A549 (cell line): ENCODE results near the gene GRID1. TPM values are rescaled to one million over a fixed set of nuclear protein-coding genes. Genes with fewer than 3 reads are reported as not detected.

Experiments used
- ATAC-seq, 2 experiments: fragments of 200-7000 bp in 1 of 2; fragments of >200 bp in 1 of 2; cut with Nextera tagmentation in 1 of 2; cut with Tn5 transposase in 1 of 2; 3 replicates each; pipeline versions ENCODE4 v1.8.0 to v1.9.1; 2018 to 2020; ENCODE audit warnings: mild to moderate bottlenecking in 1 of 2, moderate library complexity in 1 of 2
- CTCF ChIA-PET: fragments of 300-600 bp; sonication (Branson Sonifier 250); formaldehyde crosslinking; extraction: SDS; loops from one replicate; lab custom pipeline; 2021; ENCODE audit warnings: antibody characterized with exemption, inconsistent platforms; lab: Yijun Ruan, JAX
- POLR2A ChIA-PET: fragments of 350-600 bp; formaldehyde crosslinking; extraction: SDS; loops from one replicate; lab custom pipeline; 2021; ENCODE audit warnings: antibody characterized with exemption, inconsistent platforms; lab: Yijun Ruan, JAX
- DNase-seq, 2 experiments: peaks; one replicate each; pipeline versions ENCODE4 v3.0.0 to v3.0.0-alpha.2; 2011 to 2016; ENCODE audit warnings: low read depth in 1 of 2, low spot score in 1 of 2
- FAIRE-seq: peaks from 2 replicates; lab custom pipeline; 2011; peaks lifted over from hg19 to GRCh38; lab: Jason Lieb, UNC
- H3K27ac ChIP-seq, 2 experiments: fragments of >200 bp; sonication (Bioruptor Twin); formaldehyde crosslinking; 3 replicates each; pipeline ENCODE4 v1.5.1; 2016 to 2017
- H3K4me1 ChIP-seq: fragments of >200 bp; sonication (Bioruptor Twin); formaldehyde crosslinking; 3 replicates; pipeline ENCODE4 v1.6.1; 2016
- H3K4me2 ChIP-seq: fragments of >200 bp; sonication (Bioruptor Twin); formaldehyde crosslinking; 3 replicates; pipeline ENCODE4 v1.6.1; 2016
- H3K4me3 ChIP-seq: fragments of >200 bp; sonication (Bioruptor Twin); formaldehyde crosslinking; 3 replicates; pipeline ENCODE4 v1.5.1; 2016
- H3K9me3 ChIP-seq: fragments of >200 bp; sonication (Bioruptor Twin); formaldehyde crosslinking; 3 replicates; pipeline ENCODE4 v1.6.1; 2016
- CBX8 ChIP-seq: fragments of 200-600 bp; sonication (generic); IDR thresholded peaks from 2 replicates; pipeline ENCODE4 v1.6.1; 2016
- CHD4 ChIP-seq: fragments of 200-600 bp; sonication (generic); IDR thresholded peaks from 2 replicates; pipeline ENCODE4 v1.6.1; 2016; ENCODE audit warnings: antibody characterized with exemption, mild to moderate bottlenecking, borderline replicate concordance
- EHF ChIP-seq: fragments of 250-450 bp; sonication (Bioruptor Pico); IDR thresholded peaks from 2 replicates; pipeline ENCODE4 v1.5.0; 2020; ENCODE audit warnings: mild to moderate bottlenecking
- FOSB ChIP-seq: fragments of 250-450 bp; sonication (Bioruptor Pico); IDR thresholded peaks from 2 replicates; pipeline ENCODE4 v1.5.0; 2020; ENCODE audit warnings: mild to moderate bottlenecking, moderate library complexity
- FOSL2 ChIP-seq, 2 experiments: fragments of 450-650 bp in 1 of 2; fragments of >200 bp in 1 of 2; sonication (Bioruptor Twin) in 1 of 2; formaldehyde crosslinking; IDR thresholded peaks; 2 replicates each; pipeline versions ENCODE4 v1.5.0 to v1.6.1; 2016 to 2020; ENCODE audit warnings: mild to moderate bottlenecking in 1 of 2, moderate library complexity in 1 of 2
- FOXS1 ChIP-seq: fragments of 250-450 bp; sonication (Bioruptor Pico); IDR thresholded peaks from 2 replicates; pipeline ENCODE4 v1.5.0; 2020; ENCODE audit warnings: mild to moderate bottlenecking, moderate library complexity
- HEYL ChIP-seq: fragments of 250-450 bp; sonication (Bioruptor Pico); IDR thresholded peaks from 2 replicates; pipeline ENCODE4 v1.8.0; 2021; ENCODE audit warnings: mild to moderate bottlenecking, moderate library complexity
- HOXB13 ChIP-seq: fragments of 250-450 bp; sonication (Bioruptor Pico); IDR thresholded peaks from 2 replicates; pipeline ENCODE4 v1.5.0; 2020; ENCODE audit warnings: low read depth, mild to moderate bottlenecking, moderate library complexity
- JUN ChIP-seq, 2 experiments: fragments of >200 bp; sonication (Bioruptor Twin); formaldehyde crosslinking; IDR thresholded peaks; 2 replicates in 1 of 2; 3 replicates in 1 of 2; pipeline ENCODE4 v1.6.1; 2016 to 2017
- KDM1A ChIP-seq: fragments of 200-600 bp; sonication (generic); IDR thresholded peaks from 2 replicates; pipeline ENCODE4 v1.6.1; 2016; ENCODE audit warnings: low read depth, mild to moderate bottlenecking
- KDM5A ChIP-seq: fragments of 200-600 bp; sonication (generic); IDR thresholded peaks from 2 replicates; pipeline ENCODE4 v1.6.1; 2016; ENCODE audit warnings: antibody characterized with exemption, mild to moderate bottlenecking
- MAFK ChIP-seq: fragments of 450-650 bp; IDR thresholded peaks from 2 replicates; pipeline ENCODE4 v1.6.1; 2014; ENCODE audit not compliant: partially characterized antibody
- NFE2L2 ChIP-seq: fragments of 150-350 bp; conservative IDR thresholded peaks from 2 replicates; pipeline ENCODE4 v1.6.1; 2014; ENCODE audit warnings: low read length
- PHF8 ChIP-seq: fragments of 200-600 bp; sonication (generic); IDR thresholded peaks from 2 replicates; pipeline ENCODE4 v1.6.1; 2016; ENCODE audit warnings: low read depth, mild to moderate bottlenecking, antibody characterized with exemption, moderate library complexity, borderline replicate concordance
- RAD21 ChIP-seq, 2 experiments: fragments of >200 bp in 1 of 2; sonication (Bioruptor Twin) in 1 of 2; formaldehyde crosslinking in 1 of 2; IDR thresholded peaks in 1 of 2; conservative IDR thresholded peaks in 1 of 2; 2 replicates in 1 of 2; 3 replicates in 1 of 2; pipeline ENCODE4 v1.6.1; 2012 to 2018; ENCODE audit warnings: inconsistent platforms in 1 of 2
- RARB ChIP-seq: fragments of 250-450 bp; sonication (Bioruptor Pico); IDR thresholded peaks from 2 replicates; pipeline ENCODE4 v1.8.0; 2021; ENCODE audit warnings: mild to moderate bottlenecking, moderate library complexity
- RCOR1 ChIP-seq: fragments of 150-350 bp; IDR thresholded peaks from 2 replicates; pipeline ENCODE4 v1.6.1; 2014; ENCODE audit warnings: antibody characterized with exemption, low read length, low read depth
- SMC3 ChIP-seq: fragments of >200 bp; sonication (Bioruptor Twin); formaldehyde crosslinking; IDR thresholded peaks from 3 replicates; pipeline ENCODE4 v1.6.1; 2018; ENCODE audit warnings: inconsistent platforms
- TFCP2L1 ChIP-seq: fragments of 250-450 bp; sonication (Bioruptor Pico); IDR thresholded peaks from 2 replicates; pipeline ENCODE4 v1.5.0; 2021; ENCODE audit warnings: mild to moderate bottlenecking
- ZSCAN20 ChIP-seq: fragments of 250-450 bp; sonication (Bioruptor Pico); IDR thresholded peaks from 2 replicates; pipeline ENCODE4 v1.8.0; 2022; ENCODE audit warnings: mild to moderate bottlenecking, moderate library complexity
- WGBS: methylation state at CpG from one replicate; pipeline ENCODE4 v1.1.6; 2017; ENCODE audit errors: missing lambda C conversion rate; 5-methylcytosine and 5-hydroxymethylcytosine counted together
- polyA plus RNA-seq, 4 experiments: library from polyadenylated mRNA; depleted of rRNA in 3 of 4; stranded (reverse); fragments of >200 nt; fragmentation: RNase III in 1 of 4; extraction: RNeasy Plus Mini Kit Qiagen cat#74134 plus additional on column Dnase treatment in 1 of 4; gene quantifications; 2 replicates in 3 of 4; 3 replicates in 1 of 4; pipeline ENCODE4 v1.2.3, GENCODE V29; 2011 to 2017
- TF ChIP-seq, protein P1 (sequence below): fragments of 450-650 bp; IDR thresholded peaks from 2 replicates; pipeline ENCODE4 v1.6.1; 2014; ENCODE audit warnings: antibody characterized with exemption
- TF ChIP-seq, protein P2 (sequence below): fragments of 150-350 bp; IDR thresholded peaks from 2 replicates; pipeline ENCODE4 v1.6.1; 2014; ENCODE audit warnings: low read depth, mild to moderate bottlenecking, low read length
- TF ChIP-seq, protein P3 (sequence below): IDR thresholded peaks from 2 replicates; pipeline ENCODE4 v1.6.1; 2012; ENCODE audit warnings: low read depth, borderline replicate concordance
- TF ChIP-seq, protein P4 (sequence below): fragments of >200 bp; sonication (Bioruptor Twin); formaldehyde crosslinking; IDR thresholded peaks from 3 replicates; pipeline ENCODE4 v1.5.1; 2016

The GRID1 gene
- polyA plus RNA-seq, 2 of the 4 experiments (the other 2 are of a cell fraction), result 0.14 to 0.30 TPM

DNA sequence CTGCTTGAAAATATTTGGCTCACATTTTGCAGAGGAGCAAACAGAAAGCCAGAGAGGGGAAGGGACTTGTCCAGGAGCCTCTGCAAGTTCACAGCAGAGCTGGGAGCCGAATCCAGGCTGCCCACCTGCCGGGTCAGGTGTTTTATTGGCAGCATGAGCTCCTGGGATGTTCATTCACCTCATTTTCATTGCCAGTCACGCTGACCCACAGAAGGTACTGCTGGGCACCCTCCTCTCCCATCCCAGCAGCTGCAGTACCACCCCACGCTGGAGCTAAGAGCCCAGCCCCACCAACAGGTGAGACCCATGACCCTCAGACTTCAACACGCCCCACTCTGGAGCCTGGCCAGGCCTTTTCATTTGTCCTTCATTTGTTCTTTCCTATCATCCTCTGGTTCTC lies 102.7 kb downstream of the GRID1 start:
- H3K4me1 ChIP-seq, result no peaks in the 10 kb centered on the region
- H3K4me3 ChIP-seq, result no peak overlapping the region
- H3K9me3 ChIP-seq, result no peaks in the 10 kb centered on the region
- TF ChIP-seq, protein P1, sequence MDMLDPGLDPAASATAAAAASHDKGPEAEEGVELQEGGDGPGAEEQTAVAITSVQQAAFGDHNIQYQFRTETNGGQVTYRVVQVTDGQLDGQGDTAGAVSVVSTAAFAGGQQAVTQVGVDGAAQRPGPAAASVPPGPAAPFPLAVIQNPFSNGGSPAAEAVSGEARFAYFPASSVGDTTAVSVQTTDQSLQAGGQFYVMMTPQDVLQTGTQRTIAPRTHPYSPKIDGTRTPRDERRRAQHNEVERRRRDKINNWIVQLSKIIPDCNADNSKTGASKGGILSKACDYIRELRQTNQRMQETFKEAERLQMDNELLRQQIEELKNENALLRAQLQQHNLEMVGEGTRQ, result no peak
- CTCF ChIA-PET, result interaction anchor here (0.9 kb wide), 1 partner anchor 112 kb away, joined by 3 read pairs; no protein-coding TSS in a partner anchor
- no peak overlapping the region for H3K4me2 ChIP-seq
- WGBS, result 28% methylated on average over 5 of the region's 5 CpGs
- no peak for ATAC-seq
- no peak overlapping the region for H3K27ac ChIP-seq
- no peak for DNase-seq
- no peak for FAIRE-seq
- POLR2A ChIA-PET, result no interaction called here

DNA sequence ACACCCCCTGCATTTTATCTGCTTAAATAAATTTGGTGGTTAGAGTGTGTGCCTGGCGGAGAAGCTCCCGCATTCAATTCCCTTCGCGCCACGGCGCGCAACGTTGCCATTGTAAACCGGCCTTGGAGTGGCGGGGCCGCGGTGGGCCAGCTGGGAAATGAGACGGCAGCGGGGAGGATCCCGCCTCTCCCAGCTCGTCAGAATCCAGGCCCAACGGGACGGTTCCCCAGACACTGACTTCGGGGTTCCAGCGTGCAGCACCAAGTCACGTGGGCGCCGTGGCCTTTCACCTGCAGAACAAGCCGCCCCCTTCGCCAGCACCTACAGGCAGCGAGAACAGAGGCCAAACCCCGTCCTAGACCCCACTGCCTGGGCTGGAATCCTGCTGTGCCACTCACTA lies 103.4 kb downstream of the GRID1 start:
- FAIRE-seq, result no peak
- Histone ChIP-seq H3K4me2 (no peak overlapping the region), H3K4me1 (no peaks in the 10 kb centered on the region), H3K9me3 (no peaks in the 10 kb centered on the region), H3K27ac (no peak overlapping the region), H3K4me3 (no peak overlapping the region)
- WGBS, result 83% methylated on average over 27 of the region's 27 CpGs
- ChIA-PET CTCF (interaction anchor here (1.2 to 2.3 kb wide), 3 partner anchors 10 to 115 kb away, joined by 4 to 11 read pairs (median 6); no protein-coding TSS in a partner anchor), POLR2A (no interaction called here)
- no peak for DNase-seq
- TF ChIP-seq FOSB, result no peak
- no peak for TF ChIP-seq KDM1A
- TF ChIP-seq FOXS1 (CRISPR knock-in tag), result no peak
- no peak for TF ChIP-seq MAFK
- no peak for TF ChIP-seq NFE2L2
- no peak for TF ChIP-seq HOXB13
- TF ChIP-seq HEYL (CRISPR knock-in tag), result no peak
- no peak for TF ChIP-seq RAD21 (conservative IDR thresholded peaks at IDR 0.05 in 1 of 2, IDR thresholded peaks at IDR 0.05 in 1 of 2)
- TF ChIP-seq ZSCAN20 (CRISPR knock-in tag), result no peak
- no peak for TF ChIP-seq KDM5A
- no peak for TF ChIP-seq JUN (IDR thresholded peaks at IDR 0.05)
- TF ChIP-seq TFCP2L1 (CRISPR knock-in tag), result no peak
- TF ChIP-seq, protein P2, sequence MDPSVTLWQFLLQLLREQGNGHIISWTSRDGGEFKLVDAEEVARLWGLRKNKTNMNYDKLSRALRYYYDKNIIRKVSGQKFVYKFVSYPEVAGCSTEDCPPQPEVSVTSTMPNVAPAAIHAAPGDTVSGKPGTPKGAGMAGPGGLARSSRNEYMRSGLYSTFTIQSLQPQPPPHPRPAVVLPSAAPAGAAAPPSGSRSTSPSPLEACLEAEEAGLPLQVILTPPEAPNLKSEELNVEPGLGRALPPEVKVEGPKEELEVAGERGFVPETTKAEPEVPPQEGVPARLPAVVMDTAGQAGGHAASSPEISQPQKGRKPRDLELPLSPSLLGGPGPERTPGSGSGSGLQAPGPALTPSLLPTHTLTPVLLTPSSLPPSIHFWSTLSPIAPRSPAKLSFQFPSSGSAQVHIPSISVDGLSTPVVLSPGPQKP, result no peak
- no peak for TF ChIP-seq CHD4
- no peak for TF ChIP-seq RARB (CRISPR knock-in tag)
- TF ChIP-seq CBX8, result no peak
- no peak for ATAC-seq

DNA sequence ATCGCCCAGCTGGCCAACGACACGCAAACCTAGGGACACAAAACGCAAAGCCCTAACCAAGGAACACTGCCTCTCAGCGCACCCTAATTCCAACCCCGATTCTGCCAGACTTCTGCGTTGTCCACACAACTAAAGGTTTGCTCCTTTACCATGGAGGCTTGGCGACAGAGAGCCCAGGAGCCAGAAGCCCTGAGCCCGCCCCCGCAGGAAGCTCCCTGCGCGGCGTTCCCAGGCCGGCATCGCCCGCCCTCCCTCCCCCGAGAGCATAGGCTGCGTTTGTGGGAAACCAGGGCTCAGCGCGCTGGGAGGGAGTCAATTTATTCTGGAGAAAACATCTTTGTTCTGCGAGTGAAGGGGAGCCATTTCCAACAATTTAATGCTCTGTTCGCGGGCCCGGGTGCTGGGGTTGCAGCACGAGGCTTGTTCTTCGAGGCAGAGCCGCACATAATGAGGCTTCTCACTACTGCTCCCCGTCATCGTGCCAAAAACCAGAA lies 103.9 kb downstream of the GRID1 start:
- POLR2A ChIA-PET, result no interaction called here
- Histone ChIP-seq H3K4me1 (no peaks in the 10 kb centered on the region), H3K9me3 (no peaks in the 10 kb centered on the region), H3K4me3 (no peak overlapping the region), H3K27ac (no peak overlapping the region), H3K4me2 (no peak overlapping the region)
- no peak for DNase-seq
- no peak for ATAC-seq
- CTCF ChIA-PET, result interaction anchor here (0.6 to 2.3 kb wide), 11 partner anchors 10 to 1416 kb away, joined by 3 to 11 read pairs (median 4); no protein-coding TSS in a partner anchor
- WGBS, result 88% methylated on average over 28 of the region's 29 CpGs
- TF ChIP-seq RARB (CRISPR knock-in tag), result no peak
- no peak for FAIRE-seq

DNA sequence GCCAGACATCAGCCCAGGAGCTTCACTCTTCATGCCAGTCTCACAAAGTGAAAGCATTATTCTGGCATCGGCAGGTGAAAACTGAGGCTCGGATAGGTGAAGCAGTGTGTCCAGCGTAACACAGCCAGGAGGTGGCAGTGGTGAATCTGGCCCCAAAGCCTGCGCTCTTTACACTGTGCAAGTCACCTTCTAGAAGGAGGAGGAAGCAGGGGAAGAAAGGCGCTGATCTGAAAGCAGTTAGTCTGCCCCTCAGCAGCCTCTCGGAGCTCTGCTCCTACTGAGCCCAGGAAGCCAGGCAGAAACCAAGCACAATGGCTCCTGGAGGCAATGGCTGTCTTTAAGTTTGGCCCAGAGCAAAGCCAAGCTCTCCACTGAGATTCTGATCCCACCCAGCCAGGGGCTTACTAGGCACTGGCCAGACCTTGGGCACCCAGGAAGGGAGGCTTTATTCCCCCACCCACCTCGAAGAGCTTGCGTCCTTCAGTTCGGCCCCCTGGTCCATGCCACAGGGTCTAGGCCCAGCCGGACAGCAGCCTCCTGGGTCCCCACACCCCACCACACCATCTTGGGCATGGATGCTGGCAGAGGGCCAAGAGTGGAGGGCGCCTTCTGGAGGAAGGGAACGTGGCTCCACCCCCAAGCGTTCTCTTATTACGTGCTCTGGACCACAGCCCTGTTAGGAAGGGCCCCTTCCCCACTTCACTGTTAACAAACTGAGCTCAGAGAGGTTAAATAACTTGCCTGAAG lies 104.5 kb downstream of the GRID1 start:
- FAIRE-seq, result no peak
- no peak overlapping the region for H3K27ac ChIP-seq
- H3K9me3 ChIP-seq, result no peaks in the 10 kb centered on the region
- DNase-seq, result peak; percentile 66 to 69
- ChIA-PET POLR2A (no interaction called here), CTCF (interaction anchor here (0.6 to 2.3 kb wide), 12 partner anchors 9 to 1415 kb away, joined by 3 to 11 read pairs (median 4); no protein-coding TSS in a partner anchor)
- no peak overlapping the region for H3K4me3 ChIP-seq
- H3K4me2 ChIP-seq, result peak overlapping the region; percentile 31
- no peaks in the 10 kb centered on the region for H3K4me1 ChIP-seq
- ATAC-seq, result peak; percentile 86 to 97
- 36% methylated on average over 9 of the region's 14 CpGs for WGBS
- no peak for TF ChIP-seq EHF
- TF ChIP-seq, protein P1, result no peak
- peak; percentile 51 to 63; a peak in 4 of 5 replicates for TF ChIP-seq RAD21 (conservative IDR thresholded peaks at IDR 0.05 in 1 of 2, IDR thresholded peaks at IDR 0.05 in 1 of 2)
- TF ChIP-seq FOSL2 (IDR thresholded peaks at IDR 0.05), result no peak
- TF ChIP-seq FOSL2 (CRISPR knock-in tag; IDR thresholded peaks at IDR 0.05), result no peak
- TF ChIP-seq, protein P3, sequence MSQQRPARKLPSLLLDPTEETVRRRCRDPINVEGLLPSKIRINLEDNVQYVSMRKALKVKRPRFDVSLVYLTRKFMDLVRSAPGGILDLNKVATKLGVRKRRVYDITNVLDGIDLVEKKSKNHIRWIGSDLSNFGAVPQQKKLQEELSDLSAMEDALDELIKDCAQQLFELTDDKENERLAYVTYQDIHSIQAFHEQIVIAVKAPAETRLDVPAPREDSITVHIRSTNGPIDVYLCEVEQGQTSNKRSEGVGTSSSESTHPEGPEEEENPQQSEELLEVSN, result no peak
- TF ChIP-seq PHF8, result no peak
- no peak for TF ChIP-seq RCOR1
- TF ChIP-seq, protein P4, sequence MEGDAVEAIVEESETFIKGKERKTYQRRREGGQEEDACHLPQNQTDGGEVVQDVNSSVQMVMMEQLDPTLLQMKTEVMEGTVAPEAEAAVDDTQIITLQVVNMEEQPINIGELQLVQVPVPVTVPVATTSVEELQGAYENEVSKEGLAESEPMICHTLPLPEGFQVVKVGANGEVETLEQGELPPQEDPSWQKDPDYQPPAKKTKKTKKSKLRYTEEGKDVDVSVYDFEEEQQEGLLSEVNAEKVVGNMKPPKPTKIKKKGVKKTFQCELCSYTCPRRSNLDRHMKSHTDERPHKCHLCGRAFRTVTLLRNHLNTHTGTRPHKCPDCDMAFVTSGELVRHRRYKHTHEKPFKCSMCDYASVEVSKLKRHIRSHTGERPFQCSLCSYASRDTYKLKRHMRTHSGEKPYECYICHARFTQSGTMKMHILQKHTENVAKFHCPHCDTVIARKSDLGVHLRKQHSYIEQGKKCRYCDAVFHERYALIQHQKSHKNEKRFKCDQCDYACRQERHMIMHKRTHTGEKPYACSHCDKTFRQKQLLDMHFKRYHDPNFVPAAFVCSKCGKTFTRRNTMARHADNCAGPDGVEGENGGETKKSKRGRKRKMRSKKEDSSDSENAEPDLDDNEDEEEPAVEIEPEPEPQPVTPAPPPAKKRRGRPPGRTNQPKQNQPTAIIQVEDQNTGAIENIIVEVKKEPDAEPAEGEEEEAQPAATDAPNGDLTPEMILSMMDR, result peak; percentile 39
- peak; percentile 60; the same call in 2 of the 3 replicates for TF ChIP-seq SMC3
